SW480 (cell line): Measurements from ENCODE around the gene TENM4.
A peak's percentile ranks its signal among the peaks of the same experiment; 100 is the strongest.
"Not testable (repeated sequence)": the region's sequence is repeated elsewhere in the genome, so short reads cannot be mapped to it uniquely, and the experiment has no call there.

Experiments used
- DNase-seq: peaks from one replicate; pipeline ENCODE4 v3.0.0-alpha.2; 2016; ENCODE audit warnings: low spot score

The TENM4 gene

GRCh38 chr11:78643676-78644056 lies 797.2 kb downstream of the TENM4 start:
- no peak for DNase-seq

- DNase-seq = no peak
These were observed 797.7 kb downstream of the TENM4 start for GRCh38 chr11:78642979-78643675.

DNA sequence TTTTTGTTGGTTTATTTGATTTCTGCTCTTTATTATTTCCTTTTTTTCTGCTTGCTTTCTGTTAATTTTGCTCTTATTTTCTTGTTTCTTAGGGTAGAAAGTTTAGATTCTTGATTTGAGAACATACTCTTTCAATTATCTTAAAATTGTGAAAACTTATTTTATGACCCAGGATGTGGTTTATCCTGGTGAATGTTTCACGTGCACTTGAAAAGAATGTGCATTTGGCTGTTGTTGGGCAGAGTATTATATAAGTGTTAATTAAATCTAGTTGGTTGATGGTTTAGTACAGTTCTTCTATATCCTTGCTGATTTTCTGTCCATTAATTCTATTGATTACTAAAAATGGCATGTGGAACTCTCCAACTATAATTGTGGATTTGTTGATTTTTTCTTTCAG lies 799.3 kb downstream of the TENM4 start:
- no peak for DNase-seq

DNA sequence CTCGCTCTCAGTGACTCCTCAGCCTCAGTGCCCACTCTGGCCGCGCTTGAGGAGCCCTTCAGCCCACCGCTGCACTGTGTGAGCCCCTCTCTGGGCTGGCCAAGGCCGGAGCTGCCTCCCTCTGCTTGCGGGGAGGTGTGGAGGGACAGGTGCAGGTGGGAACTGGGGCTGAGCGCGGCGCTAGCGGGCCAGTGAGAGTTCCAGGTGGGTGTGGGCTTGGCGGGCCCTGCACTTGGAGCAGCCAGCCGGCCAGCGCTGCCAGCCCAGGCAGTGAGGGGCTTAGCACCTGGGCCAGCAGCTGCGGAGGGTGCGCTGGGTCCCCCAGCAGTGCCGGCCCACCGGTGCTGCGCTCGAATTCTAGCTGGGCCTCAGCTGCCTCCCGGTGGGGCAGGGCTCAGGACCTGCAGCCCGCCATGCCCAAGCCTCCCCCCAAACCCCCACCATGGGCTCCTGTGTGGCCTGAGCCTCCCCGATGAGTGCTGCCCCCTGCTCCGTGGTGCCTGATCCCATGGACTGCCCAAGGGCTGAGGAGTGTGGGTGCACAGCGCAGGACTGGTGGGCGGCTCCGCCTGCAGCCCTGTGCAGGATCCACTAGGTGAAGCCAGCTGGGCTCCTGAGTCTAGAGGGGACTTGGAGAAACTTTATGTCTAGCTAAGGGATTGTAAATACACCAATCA lies 802.0 kb downstream of the TENM4 start:
- DNase-seq = no peak

DNA sequence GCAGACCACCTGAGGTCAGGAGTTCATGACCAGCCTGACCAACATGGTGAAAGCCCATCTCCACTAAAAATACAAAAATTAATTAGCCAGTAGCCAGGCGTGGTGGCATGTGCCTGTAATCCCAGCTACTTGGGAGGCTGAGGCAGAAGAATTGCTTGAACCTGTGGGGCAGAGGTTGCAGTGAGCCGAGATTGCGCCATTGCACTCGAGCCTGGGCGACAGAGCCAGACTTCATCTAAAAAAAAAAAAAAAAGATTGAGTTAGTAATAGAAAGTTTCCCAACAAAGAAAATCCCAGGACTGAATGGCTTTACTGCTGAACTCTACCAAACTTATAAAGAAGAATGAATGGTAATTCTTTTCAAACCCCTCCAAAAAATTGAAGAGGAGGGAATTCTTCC lies 803.3 kb downstream of the TENM4 start:
- not testable (repeated sequence) for DNase-seq

DNA sequence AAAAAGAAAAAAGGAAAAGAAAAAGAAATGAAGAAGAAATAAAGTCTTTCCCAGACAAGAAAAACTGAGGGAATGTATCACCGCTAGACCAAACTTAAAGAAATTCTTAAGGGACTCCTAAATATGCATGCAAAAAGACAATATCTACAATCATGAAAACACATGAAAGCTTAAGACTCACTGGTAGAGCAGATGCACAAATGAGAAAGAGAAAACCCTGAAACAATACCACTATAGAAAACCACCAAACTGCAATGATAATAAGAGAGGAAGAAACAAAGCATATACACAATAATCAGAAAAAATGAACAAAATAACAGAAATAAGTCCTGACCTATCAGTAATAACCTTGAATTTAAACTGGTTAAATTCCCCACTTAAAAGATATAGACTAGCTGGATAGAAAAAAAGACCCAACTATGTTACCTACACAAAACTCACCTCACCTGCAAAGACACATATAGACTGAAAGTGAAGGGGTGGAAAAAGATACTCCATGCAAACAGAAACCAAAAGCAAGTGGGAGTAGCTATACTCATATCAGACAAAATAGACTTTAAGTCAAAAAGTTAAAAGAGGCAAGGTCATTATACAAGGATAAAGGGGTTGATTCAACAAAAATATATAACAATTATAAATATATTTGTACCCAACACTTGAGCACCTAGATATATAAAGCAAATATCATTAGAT lies 804.9 kb downstream of the TENM4 start:
- no peak for DNase-seq

- no peak for DNase-seq
These were observed 807.1 kb downstream of the TENM4 start for GRCh38 chr11:78633516-78634310.

DNA sequence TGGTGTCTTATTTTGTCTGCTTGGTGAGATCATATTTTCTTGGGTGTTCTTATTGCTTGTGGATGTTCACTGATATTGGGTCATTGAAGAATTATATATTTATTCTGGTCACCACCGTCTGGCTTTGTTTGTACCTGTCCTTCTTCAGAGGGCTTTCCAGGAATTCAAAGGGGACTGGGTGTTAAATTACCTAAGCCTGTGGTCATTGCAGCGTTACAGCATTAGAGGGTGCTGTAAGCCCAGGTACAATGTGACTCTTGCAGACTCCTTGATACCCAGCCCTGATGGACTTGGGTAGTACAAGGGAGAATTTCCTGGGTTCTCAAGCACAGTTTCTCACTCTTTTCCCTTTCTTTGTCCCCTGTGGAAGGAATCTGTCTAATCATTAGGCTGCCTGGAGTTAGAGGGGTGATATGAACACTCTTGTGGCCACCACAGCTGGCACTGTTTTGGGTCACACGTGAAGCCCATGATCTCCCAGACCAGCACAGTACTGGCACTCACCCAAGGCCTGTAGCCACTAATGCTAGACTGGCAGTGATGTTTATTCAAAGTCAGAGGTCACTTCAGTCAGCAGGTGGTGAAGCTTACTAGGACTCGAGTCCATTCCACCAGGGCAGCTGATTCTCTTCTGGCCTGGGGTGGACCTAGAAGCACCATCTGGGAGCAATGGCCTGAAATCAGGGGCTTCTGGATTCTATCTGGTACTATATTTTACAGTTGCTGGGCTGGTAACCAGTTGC lies 810.1 kb downstream of the TENM4 start:
- DNase-seq = no peak

GRCh38 chr11:78630155-78630554 lies 810.7 kb downstream of the TENM4 start:
- DNase-seq = no peak

DNA sequence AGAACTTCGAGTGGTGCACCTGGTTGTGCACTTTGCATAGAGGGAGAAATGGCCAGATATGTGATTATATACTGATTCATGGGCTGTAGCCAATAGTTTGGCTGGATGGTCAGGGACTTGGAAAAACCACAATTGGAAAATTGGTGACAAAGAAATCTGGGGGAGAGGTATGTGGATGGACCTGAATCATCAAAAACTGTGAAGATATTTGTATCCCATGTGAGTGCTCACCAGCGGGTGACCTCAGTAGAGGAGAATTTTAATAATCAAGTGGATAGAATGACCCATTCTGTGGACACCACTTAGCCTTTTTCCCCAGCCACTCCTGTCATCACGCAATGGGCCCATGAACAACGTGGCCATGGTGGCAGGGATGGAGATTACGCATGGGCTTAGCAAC lies 818.2 kb downstream of the TENM4 start:
- DNase-seq = no peak

DNA sequence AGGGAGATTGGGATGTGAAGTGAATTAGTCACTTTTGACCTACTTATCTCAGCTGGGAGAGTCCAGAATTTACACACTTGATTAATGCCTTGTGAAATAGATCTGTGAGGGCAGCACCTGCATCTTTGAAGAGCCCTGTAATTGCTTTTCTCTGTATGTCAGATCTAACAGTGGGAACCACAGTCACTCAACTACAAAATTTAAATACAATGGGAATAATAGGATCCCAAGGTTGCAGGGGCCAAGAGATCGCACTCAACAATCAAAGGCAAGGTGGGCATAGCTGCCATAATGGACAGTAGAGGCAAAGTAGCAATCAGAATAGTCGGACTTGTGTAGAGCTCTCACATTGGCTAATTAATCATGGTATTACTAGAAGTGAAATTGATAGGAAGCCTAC lies 820.7 kb downstream of the TENM4 start:
- DNase-seq = no peak

DNA sequence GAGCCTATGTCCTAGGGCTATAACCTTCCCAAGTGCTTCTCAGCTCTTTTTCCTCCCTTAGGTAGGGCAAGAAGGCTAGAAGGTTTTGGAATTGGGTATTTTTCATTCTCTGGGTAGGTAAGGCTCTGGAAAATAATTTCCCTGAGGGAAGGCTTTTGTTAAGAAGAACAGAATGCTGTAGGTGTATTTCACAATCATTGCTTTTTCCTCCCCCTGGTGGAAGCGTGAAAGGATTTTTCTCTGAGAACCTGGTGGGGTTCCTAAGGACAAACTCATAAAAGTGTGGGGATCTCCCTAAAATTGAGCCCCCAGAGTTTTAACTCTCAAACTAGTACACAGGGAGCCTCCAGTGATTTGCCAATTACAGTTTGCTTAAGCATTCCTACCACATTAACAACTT lies 825.1 kb downstream of the TENM4 start:
- DNase-seq = no peak

- no peak for DNase-seq
These were observed 827.4 kb downstream of the TENM4 start for GRCh38 chr11:78613378-78613813.

DNA sequence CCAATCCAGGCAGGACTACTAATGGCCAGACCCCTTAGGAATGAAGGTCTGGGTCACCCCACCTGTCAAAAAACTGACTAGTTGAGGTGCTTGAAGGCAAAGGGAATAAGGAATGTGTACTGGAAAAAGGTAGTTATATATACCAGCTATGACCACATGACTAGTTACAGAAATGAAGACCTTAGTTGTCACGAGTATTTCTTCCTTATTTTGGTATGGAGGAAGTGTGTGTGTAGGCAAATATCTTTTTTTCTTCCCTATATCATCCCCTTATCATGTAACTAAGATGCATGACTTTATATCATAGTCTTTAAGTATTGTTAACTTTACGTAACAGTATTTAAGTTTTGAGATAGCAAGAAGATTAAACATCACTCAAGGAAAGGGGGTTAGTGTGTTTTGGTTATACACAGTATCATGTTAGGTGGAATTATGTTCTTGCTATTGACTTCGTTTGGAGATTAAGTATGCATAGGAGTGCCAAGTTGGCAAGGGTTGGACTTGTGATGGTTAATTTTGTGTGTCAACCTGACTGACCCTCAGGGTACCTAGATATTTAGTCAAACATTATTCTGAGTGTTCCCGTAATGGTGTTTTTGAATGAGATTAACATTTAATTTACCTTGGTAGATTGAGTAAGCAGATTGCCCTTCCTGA lies 828.0 kb downstream of the TENM4 start:
- no peak for DNase-seq

- DNase-seq = not testable (repeated sequence)
These were observed 831.5 kb downstream of the TENM4 start for GRCh38 chr11:78609321-78609720.

DNA sequence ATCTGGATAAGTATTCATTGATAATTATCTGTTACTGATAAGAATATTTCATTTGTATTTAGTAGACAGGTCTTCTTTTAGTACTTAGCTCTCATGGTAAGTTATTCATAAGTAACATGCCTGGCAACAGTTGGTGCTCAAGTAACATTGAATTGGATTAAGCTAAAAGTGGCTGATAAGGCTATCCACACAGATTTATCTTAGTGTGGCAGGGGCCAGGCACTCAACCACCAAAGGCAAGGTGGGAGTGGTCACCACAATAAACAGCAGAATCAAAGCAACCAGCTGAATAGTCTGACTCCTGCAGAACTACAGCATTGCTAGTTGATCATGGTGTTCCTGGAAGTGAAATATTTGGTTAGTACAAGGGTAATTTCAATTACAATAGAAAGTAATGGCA lies 833.1 kb downstream of the TENM4 start:
- DNase-seq = no peak

- peak; percentile 11 for DNase-seq
These were observed 834.2 kb downstream of the TENM4 start for GRCh38 chr11:78606667-78607066.

DNA sequence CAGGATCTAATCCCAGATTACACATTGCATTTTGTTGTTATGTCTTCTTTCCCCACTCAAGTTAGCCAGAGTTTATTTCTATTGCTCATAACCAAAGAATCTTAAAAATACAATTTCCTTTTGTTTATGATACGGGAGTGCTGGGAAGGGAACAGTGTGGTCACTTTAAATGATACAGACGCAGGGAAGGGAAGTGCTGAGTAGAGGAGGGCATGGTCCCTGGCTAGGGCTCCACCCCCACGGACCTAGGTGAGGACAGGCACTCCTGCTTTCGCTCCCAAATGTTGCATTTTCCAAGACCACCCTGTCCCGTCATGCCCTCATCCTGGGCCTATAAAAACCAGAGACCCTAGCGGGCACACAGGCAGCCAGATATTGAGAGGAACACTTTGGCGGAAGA lies 835.5 kb downstream of the TENM4 start:
- DNase-seq = no peak

DNA sequence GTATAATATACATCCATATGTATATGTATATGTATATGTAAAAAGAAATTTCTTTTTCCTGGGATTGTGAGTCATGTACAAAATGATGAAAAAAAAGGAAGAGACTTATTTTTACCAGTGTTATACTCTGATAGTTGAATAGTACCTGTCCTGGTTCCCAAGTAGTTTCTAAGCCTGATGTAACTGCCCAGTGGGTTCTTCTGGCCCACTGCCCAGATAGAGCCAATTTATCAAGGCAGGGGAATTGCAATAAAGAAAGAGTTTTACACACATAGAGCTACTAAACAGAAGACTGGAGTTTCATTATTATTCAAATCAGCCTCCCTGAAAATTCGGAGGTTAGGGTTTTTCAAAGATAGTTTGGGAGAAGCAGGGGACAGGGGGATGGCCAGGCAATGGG lies 837.0 kb downstream of the TENM4 start:
- no peak for DNase-seq
